Endothelial cell of umbilical vein (primary cell): ENCODE data around the gene PANX2. TPM values are rescaled to one million over a fixed set of nuclear protein-coding genes. Genes with fewer than 3 reads are reported as not detected.

Experiments used
- BruUV-seq: library from RNA; stranded (reverse); fragments of 400-500 nt; replicated peaks from 2 replicates; lab custom pipeline; 2021; lab: Mats Ljungman, UMichigan
- CTCF ChIA-PET: fragments of 300-600, 350-600 bp; sonication (Branson Sonifier 250); formaldehyde crosslinking; loops from one replicate; lab custom pipeline; 2021; ENCODE audit warnings: antibody characterized with exemption, inconsistent platforms; lab: Charles Lee
- POLR2A ChIA-PET: fragments of 300-600, 350-600 bp; sonication (Branson Sonifier 250); formaldehyde crosslinking; loops from one replicate; lab custom pipeline; 2021; ENCODE audit warnings: antibody characterized with exemption, inconsistent platforms; lab: Charles Lee
- DNase-seq: peaks from one replicate; pipeline ENCODE4 v3.0.0-alpha.2; 2011; ENCODE audit warnings: low read depth, low spot score
- FAIRE-seq: peaks from 2 replicates; lab custom pipeline; 2011; peaks lifted over from hg19 to GRCh38; lab: Jason Lieb, UNC
- H2AFZ ChIP-seq: 2 replicates; pipeline ENCODE4 v1.6.0; 2012; ENCODE audit warnings: low read depth, low read length, control low read depth, inconsistent platforms
- H3K27ac ChIP-seq: 2 replicates; pipeline ENCODE4 v1.5.1; 2011; ENCODE audit warnings: low read depth, mild to moderate bottlenecking, control low read depth, low read length, moderate library complexity; ENCODE audit not compliant: insufficient read depth
- H3K27me3 ChIP-seq, 2 experiments: 2 replicates each; pipeline versions ENCODE4 v1.6.0 to v1.6.1; 2011; ENCODE audit warnings: low read length in 2 of 2, mixed read lengths in 1 of 2; ENCODE audit not compliant: control insufficient read depth in 2 of 2, insufficient read depth in 2 of 2
- H3K36me3 ChIP-seq, 2 experiments: 2 replicates in 1 of 2; 3 replicates in 1 of 2; pipeline ENCODE4 v1.5.1; 2011; ENCODE audit warnings: low read length in 2 of 2, mild to moderate bottlenecking in 1 of 2, moderate library complexity in 1 of 2; ENCODE audit not compliant: control insufficient read depth in 2 of 2, insufficient read depth in 2 of 2; ENCODE audit errors: extremely low read depth in 1 of 2
- H3K4me1 ChIP-seq: 3 replicates; pipeline ENCODE4 v1.5.1; 2011; ENCODE audit warnings: mild to moderate bottlenecking, low read length; ENCODE audit not compliant: control insufficient read depth, insufficient read depth; ENCODE audit errors: extremely low read depth
- H3K4me2 ChIP-seq: 2 replicates; pipeline ENCODE4 v1.6.1; 2011; ENCODE audit warnings: low read length, control low read depth, mixed read lengths; ENCODE audit not compliant: insufficient read depth
- H3K4me3 ChIP-seq, 3 experiments: fragments of 200-600 bp in 1 of 3; sonication (generic), shearing (Covaris generic) in 1 of 3; replicated peaks in 1 of 3; 2 replicates each; pipeline ENCODE4 v1.5.1; 2011 to 2016; ENCODE audit warnings: control low read depth in 3 of 3, low read length in 3 of 3, mild to moderate bottlenecking in 2 of 3, inconsistent platforms in 1 of 3, low read depth in 1 of 3, moderate library complexity in 1 of 3; ENCODE audit not compliant: insufficient read depth in 1 of 3
- H3K79me2 ChIP-seq: 2 replicates; pipeline ENCODE4 v1.6.0; 2012; ENCODE audit warnings: low read length, inconsistent platforms; ENCODE audit not compliant: control insufficient read depth, insufficient read depth
- H3K9ac ChIP-seq: replicated peaks from 2 replicates; pipeline ENCODE3; 2011; ENCODE audit warnings: low read length, control low read depth; ENCODE audit not compliant: insufficient read depth; ENCODE audit errors: extremely low read depth
- H3K9me1 ChIP-seq: replicated peaks from 3 replicates; pipeline ENCODE4 v1.6.0; 2011; ENCODE audit warnings: mild to moderate bottlenecking, low read length; ENCODE audit not compliant: control insufficient read depth, insufficient read depth; ENCODE audit errors: extremely low read depth
- H3K9me3 ChIP-seq: replicated peaks from 2 replicates; pipeline ENCODE4 v1.5.1; 2012; ENCODE audit warnings: low read length, inconsistent platforms; ENCODE audit not compliant: control insufficient read depth, insufficient read depth
- H4K20me1 ChIP-seq: replicated peaks from 2 replicates; pipeline ENCODE3; 2011; ENCODE audit warnings: mild to moderate bottlenecking, low read length; ENCODE audit not compliant: control insufficient read depth, insufficient read depth; ENCODE audit errors: extremely low read depth
- CTCF ChIP-seq, 2 donors: IDR thresholded peaks; 1 replicate in 1 of 2; 2 replicates in 1 of 2; pipeline ENCODE4 v1.5.1; 2011; ENCODE audit warnings: low read length in 2 of 2, mild to moderate bottlenecking in 2 of 2, moderate library complexity in 2 of 2, control low read depth in 1 of 2, inconsistent platforms in 1 of 2, low read depth in 1 of 2; ENCODE audit not compliant: insufficient read depth in 1 of 2; ENCODE audit errors: extremely low read depth in 1 of 2
- EZH2 ChIP-seq: IDR thresholded peaks from 2 replicates; pipeline ENCODE4 v1.6.1; 2012; ENCODE audit warnings: borderline replicate concordance, low read depth, mild to moderate bottlenecking, moderate library complexity, low read length, inconsistent platforms; ENCODE audit not compliant: severe bottlenecking
- FOS ChIP-seq: IDR thresholded peaks from 2 replicates; pipeline ENCODE4 v1.6.1; 2011; ENCODE audit warnings: mild to moderate bottlenecking, low read length, moderate library complexity, borderline replicate concordance; ENCODE audit not compliant: insufficient read depth
- GATA2 ChIP-seq: IDR thresholded peaks from 2 replicates; pipeline ENCODE4 v1.7.0; 2011; ENCODE audit warnings: low read depth, mild to moderate bottlenecking, moderate library complexity, mixed read lengths, low read length; ENCODE audit not compliant: insufficient read length, insufficient read depth
- JUN ChIP-seq: IDR thresholded peaks from 2 replicates; pipeline ENCODE4 v1.6.1; 2011; ENCODE audit warnings: borderline replicate concordance, low read depth; ENCODE audit not compliant: insufficient read length, insufficient read depth
- MAX ChIP-seq: IDR thresholded peaks from 2 replicates; pipeline ENCODE4 v1.6.1; 2011; ENCODE audit not compliant: insufficient read depth, insufficient read length
- MYC ChIP-seq: IDR thresholded peaks from one replicate; pipeline ENCODE4 v1.6.1; 2011; ENCODE audit warnings: mild to moderate bottlenecking, low read depth, low read length
- POLR2A ChIP-seq: IDR thresholded peaks from 2 replicates; pipeline ENCODE4 v1.6.1; 2012; ENCODE audit warnings: low read depth, mild to moderate bottlenecking, control low read depth, low read length
- POLR2AphosphoS5 ChIP-seq: IDR thresholded peaks from 2 replicates; pipeline ENCODE4 v1.6.1; 2012; ENCODE audit warnings: low read depth, mild to moderate bottlenecking, control low read depth, low read length, moderate library complexity; ENCODE audit not compliant: insufficient read depth
- dilution Hi-C: fragments of 300-500 bp; cut with MboI; formaldehyde crosslinking; loops from one replicate; pipeline ENCODE4 v1.15.0; 2019; ENCODE audit warnings: low sequenced_read_pairs; ENCODE audit not compliant: extremely low pct_ligation_motif_present
- intact Hi-C: fragments of 100-400 bp; cut with micrococcal nuclease; formaldehyde crosslinking; loops from one replicate; pipeline ENCODE4 v1.10.0; 2022
- polyA plus RNA-seq, 4 experiments: library from polyadenylated mRNA; depleted of rRNA in 3 of 4; stranded (reverse) in 3 of 4; unstranded in 1 of 4; fragments of >200 nt; gene quantifications; 2 replicates each; pipeline versions ENCODE4 v1.2.1 to v1.2.3, GENCODE V29; 2011 to 2012; ENCODE audit warnings: missing spikeins in 1 of 4
- total RNA-seq: library from RNA; stranded (reverse); gene quantifications from 2 replicates; pipeline ENCODE4 v1.2.3, GENCODE V29; 2021

Gene PANX2
- total and polyA plus RNA-seq, 2 donors (not counting 3 experiments of a cell fraction or from before 2014, with no cell fraction given): 2.5 to 5.1 TPM

- ChIA-PET CTCF (interaction anchor here (0.7 to 1.7 kb wide), 5 partner anchors 13 to 291 kb away, joined by 3 to 6 read pairs (median 3); no protein-coding TSS in a partner anchor), POLR2A (no interaction called here)
- TF ChIP-seq POLR2AphosphoS5 (no peak), CTCF (IDR thresholded peaks at IDR 0.05; ENCODE audit: extremely low read depth in 1 of 2, insufficient read depth in 1 of 2, low read depth in 1 of 2, low read length in 2 of 2) (peak; percentile 4 to 13)
- Histone ChIP-seq H3K9me1 (no peaks in the 10 kb centered on the region), H3K9me3 (no peaks in the 10 kb centered on the region), H3K4me1 (no peaks in the 10 kb centered on the region), H3K79me2 (no peaks in the 10 kb centered on the region), H3K27me3 (no peaks in the 10 kb centered on the region), H3K4me2 (no peak overlapping the region), H2AFZ (no peak overlapping the region), H4K20me1 (no peaks in the 10 kb centered on the region), H3K4me3 (no peak overlapping the region), H3K36me3 (peaks cover 18 to 66% of the 10 kb centered on the region in 2 experiments), H3K9ac (no peak overlapping the region), H3K27ac (no peak overlapping the region)
- dilution Hi-C loops: no loop called here
- intact Hi-C loops: no loop called here
- BruUV-seq: no TSS peak
- no peak for FAIRE-seq
- DNase-seq: no peak
Measured at GRCh38 chr22:50221410-50222300, 51.1 kb downstream of the PANX2 start.

GRCh38 chr22:50222508-50222907 lies 52.0 kb downstream of the PANX2 start:
- POLR2A ChIA-PET: no interaction called here
- dilution Hi-C loops: no loop called here
- CTCF ChIA-PET: interaction anchor here (1.0 to 1.7 kb wide), 3 partner anchors 14 to 292 kb away, joined by 3 to 6 read pairs (median 4); no protein-coding TSS in a partner anchor

More at GRCh38 chr22:50222508-50222907, 52.0 kb downstream of the PANX2 start:
- H3K9me3 ChIP-seq: no peaks in the 10 kb centered on the region
- TF ChIP-seq FOS: no peak
- no peak for TF ChIP-seq MAX
- no peak for TF ChIP-seq MYC
- TF ChIP-seq JUN: no peak
- TF ChIP-seq POLR2A: no peak
- TF ChIP-seq POLR2AphosphoS5: no peak
- TF ChIP-seq EZH2: no peak
- TF ChIP-seq CTCF (IDR thresholded peaks at IDR 0.05; ENCODE audit: extremely low read depth in 1 of 2, insufficient read depth in 1 of 2, low read depth in 1 of 2, low read length in 2 of 2): no peak
- no peak for TF ChIP-seq GATA2
- H2AFZ ChIP-seq: no peak overlapping the region
- DNase-seq (no peak), FAIRE-seq (no peak)
- H3K27ac ChIP-seq: no peak overlapping the region
- H3K79me2 ChIP-seq: no peaks in the 10 kb centered on the region
- BruUV-seq: no TSS peak
- H3K4me2 ChIP-seq: no peak overlapping the region
- no peaks in the 10 kb centered on the region for H3K27me3 ChIP-seq
- H3K9me1 ChIP-seq: no peaks in the 10 kb centered on the region
- H4K20me1 ChIP-seq: no peaks in the 10 kb centered on the region
- no peak overlapping the region for H3K4me3 ChIP-seq
- H3K4me1 ChIP-seq: no peaks in the 10 kb centered on the region
- no peak overlapping the region for H3K9ac ChIP-seq
- peaks cover 13 to 59% of the 10 kb centered on the region in 2 experiments for H3K36me3 ChIP-seq
- intact Hi-C loops: no loop called here
